OCI-LY3 (cell line): Measurements from ENCODE around the gene BRAF.

Experiments used
- CTCF ChIP-seq: fragments of 200-600, 300-600 bp; sonication (generic); IDR thresholded peaks from 2 replicates; pipeline ENCODE4 v1.5.1; 2014; ENCODE audit warnings: antibody characterized with exemption, low read length, low read depth
- EZH2phosphoT487 ChIP-seq: fragments of 200-600 bp; shearing (Covaris generic); IDR thresholded peaks from 2 replicates; pipeline ENCODE4 v1.6.1; 2018; ENCODE audit warnings: antibody characterized with exemption, mixed run types, low read depth

- TF ChIP-seq CTCF (no peak), EZH2phosphoT487 (no peak)
Measured at GRCh38 chr7:140869430-140869829, 55.3 kb downstream of the BRAF start.
